NOMO-1 treated with dmso at 0.1 percent for 144 hours (cell line): ENCODE data around the gene HOXC12.

ENCODE experiments used
- DNase-seq: peaks from one replicate; lab custom pipeline; 2025; ENCODE audit not compliant: unreplicated experiment; lab: John Stamatoyannopoulos, UW

HOXC12 gene

DNA sequence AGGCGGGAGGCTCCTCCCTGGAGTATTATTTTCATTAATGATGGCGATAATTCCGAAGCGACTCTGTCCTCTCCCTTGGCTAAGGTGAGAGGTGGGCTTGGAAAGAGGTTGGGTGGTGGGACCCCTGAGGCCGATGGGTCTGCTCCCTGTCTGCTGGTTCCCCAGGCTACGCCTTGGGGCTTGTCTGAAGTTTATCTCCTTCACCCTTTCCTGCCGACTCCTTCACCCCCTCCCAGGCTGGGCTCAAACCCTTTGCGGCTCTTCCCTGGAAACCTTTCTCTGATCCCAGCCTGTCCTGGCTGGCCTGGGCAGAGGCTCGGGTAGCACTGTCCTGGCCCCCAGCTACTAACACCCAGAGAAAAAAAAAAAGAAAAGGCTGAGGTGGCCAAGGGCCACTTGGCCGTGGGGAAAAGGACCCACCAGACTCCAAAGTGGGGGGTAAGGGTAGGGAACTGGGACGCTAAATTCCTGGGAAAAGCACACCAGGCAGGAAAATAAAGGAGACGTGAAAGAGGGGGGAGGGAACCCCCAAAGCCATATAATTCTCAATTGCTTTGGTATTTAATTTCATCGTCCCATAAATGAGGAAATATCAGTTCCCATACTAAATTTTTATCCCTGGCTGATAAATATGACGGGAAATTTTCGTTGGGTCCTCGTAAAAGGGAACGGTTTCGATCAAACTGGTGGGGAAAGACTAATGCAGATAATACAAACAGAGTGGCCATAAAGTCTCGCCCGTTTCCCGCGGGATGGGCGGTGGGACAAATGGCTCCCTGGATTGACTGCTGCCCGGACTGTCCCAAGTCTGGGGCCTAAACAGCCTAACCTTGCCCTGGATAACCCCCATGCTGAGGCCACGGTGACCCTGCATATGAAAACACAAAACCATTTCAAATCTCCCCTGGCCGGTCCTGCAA lies 28.2 kb downstream of the HOXC12 start:
- no peak for DNase-seq

- no peak for DNase-seq
Observed at GRCh38 chr12:53983568-53983949, 28.9 kb downstream of the HOXC12 start.

DNA sequence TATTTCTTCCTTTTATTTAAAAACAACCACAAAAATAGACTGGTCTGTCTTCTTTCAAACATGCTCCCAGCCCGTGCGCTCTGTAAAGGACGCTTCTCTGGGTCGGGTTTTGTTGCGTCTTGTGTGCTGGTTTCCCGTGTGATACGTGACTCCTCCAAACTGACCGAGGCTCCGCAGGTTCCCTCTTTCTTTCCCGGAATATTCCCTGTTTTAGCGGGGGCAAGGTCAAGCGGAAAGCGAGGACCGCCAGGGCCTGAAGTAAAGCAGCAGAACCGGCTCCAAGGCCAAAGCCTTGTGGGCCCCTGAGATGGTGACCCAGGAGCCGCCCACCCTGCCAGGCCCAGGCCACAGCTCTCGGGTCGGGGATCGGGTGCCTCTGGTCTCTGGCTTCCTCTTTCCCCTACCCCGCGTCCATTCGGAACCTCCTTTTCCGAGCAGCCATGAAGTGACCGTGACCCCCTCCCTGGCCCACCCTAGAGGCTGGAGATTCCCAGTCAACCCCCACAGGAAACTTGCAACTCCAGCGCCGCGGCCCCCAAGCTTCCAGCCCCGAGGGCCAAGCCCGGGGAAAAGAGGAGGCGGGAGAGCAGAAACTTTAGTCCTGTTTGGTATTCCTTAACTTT lies 29.4 kb downstream of the HOXC12 start:
- DNase-seq: no peak

- DNase-seq: peak; percentile 72
Observed at GRCh38 chr12:53984901-53985691, 30.4 kb downstream of the HOXC12 start, which contains the start of gene HOXC10. TSS of gene HOXC10 (plus strand) at chr12:53985146. CDS start at chr12:53985260, 114 bp downstream.

GRCh38 chr12:53985692-53985993 lies 30.9 kb downstream of the HOXC12 start:
- no peak for DNase-seq

DNA sequence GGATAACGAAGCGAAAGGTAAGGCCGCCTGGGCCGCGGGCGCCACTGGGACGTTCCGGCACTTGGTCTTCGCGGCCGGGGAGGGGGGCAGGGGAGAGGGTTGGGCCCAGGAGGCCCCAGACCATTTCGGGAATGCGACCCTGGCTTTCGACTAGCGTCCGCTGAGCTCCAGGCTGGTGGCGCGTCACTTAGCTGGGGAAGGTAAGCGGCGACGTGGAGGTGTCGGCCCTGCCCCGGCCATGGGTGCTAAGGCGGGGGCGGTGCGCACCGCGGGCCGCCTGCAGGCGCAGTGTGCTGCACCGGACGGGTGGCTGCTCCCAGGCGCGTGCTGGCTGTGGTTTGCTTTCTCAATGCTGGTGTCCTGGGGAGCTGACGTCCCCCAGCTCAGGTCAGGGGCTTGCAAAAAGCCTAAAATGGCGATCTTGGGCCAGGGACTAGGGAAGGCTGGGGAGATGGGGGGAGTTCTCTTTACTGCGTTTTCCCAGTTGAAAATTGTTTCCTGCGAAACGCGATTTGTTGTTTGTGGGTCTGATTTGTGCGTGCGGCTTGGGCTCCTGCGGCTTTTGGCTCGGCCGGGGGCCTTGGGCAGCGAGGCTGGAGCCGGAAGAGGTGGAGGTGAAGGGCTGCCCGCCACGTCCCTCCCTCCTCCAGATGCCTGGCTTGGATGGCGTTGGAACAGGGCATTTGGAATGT lies 31.4 kb downstream of the HOXC12 start:
- no peak for DNase-seq

GRCh38 chr12:53986686-53987483 lies 32.2 kb downstream of the HOXC12 start:
- no peak for DNase-seq

DNA sequence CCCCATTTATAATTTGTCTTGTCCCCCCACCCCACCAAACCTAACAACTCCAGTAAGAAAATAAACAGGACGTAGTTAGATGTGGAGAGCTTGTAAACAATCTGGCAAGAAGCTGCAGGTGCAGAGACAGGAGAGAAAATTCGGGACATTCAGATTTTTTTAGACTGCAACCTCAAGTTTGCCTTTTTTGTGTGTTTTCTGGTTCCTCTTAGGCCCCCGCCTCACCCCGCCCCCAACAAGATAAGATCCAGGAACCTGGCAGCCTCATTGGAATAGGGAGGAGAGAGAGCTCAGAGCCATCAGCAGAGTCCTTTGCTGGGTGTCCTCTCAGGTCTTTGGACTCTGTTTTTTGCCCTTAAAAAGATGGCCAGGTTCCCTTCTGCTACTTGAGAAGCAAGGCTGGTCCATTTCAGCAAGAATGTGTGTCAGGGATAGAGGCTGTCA lies 33.1 kb downstream of the HOXC12 start:
- no peak for DNase-seq

- DNase-seq: no peak
Observed at GRCh38 chr12:53988541-53989226, 34.0 kb downstream of the HOXC12 start.

- DNase-seq: peak; percentile 29
Observed at GRCh38 chr12:53989227-53990113, 34.8 kb downstream of the HOXC12 start.

GRCh38 chr12:53990311-53991076 lies 35.8 kb downstream of the HOXC12 start:
- DNase-seq: no peak

DNA sequence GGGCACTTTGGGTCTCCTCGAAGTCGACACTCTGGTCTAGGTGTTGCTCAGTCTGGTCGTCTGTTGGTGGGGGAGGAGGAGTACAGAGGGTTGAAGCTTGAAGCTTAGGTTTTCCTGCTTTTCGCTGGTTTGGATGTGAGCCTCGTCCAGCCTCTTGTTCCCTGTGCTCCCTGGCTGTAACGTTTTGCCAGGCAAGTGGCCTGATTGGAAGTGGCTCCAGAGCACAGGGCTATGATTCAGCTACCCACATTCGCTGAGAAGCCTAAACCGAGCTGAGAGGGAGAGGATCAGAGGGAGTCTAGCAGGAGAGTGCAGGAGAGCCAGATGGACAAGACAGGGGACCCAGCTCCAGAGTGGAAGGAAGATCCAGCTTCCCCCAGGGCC lies 36.4 kb downstream of the HOXC12 start:
- DNase-seq: no peak

DNA sequence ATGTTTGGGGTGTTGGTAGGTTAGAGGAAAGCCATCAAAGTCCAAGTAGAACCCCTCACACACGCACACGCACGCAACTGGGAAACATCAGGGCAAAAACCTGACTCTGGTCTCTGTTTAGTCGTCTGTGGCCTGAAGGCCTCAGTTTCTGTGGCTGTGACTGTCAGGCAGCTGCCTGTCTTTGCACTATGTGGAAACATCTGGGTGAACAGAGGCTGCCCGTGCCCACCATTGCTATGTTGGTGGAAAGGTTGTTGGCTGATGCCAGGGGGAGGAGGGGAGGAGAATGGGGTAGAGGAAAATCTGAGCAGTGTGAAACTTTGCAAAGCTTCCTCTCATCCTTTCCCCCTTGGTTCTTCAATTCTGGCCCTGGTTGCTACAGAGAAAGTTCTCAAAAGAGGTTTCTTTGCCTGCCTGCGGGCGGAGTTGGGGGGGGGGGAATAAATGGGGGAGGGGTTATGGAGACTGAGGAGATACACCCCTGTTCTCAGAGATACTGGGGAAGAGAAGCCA lies 37.7 kb downstream of the HOXC12 start:
- no peak for DNase-seq

- no peak for DNase-seq
Observed at GRCh38 chr12:53993162-53994008, 38.7 kb downstream of the HOXC12 start.

DNA sequence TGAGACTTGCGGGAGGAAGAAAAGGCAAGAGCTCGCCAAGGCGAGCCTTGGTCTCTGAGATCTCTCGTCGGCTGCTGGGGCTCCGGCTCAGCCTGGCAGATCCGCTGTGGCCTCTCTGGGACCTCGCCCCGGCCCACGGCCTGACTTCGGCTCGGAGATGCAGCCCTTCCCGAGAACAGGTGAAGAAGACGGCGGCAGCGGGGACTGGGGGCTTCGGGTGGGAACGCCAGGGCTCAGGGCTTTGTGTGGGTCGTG lies 39.2 kb downstream of the HOXC12 start:
- no peak for DNase-seq

- no peak for DNase-seq
Observed at GRCh38 chr12:53994264-53995001, 39.7 kb downstream of the HOXC12 start.

DNA sequence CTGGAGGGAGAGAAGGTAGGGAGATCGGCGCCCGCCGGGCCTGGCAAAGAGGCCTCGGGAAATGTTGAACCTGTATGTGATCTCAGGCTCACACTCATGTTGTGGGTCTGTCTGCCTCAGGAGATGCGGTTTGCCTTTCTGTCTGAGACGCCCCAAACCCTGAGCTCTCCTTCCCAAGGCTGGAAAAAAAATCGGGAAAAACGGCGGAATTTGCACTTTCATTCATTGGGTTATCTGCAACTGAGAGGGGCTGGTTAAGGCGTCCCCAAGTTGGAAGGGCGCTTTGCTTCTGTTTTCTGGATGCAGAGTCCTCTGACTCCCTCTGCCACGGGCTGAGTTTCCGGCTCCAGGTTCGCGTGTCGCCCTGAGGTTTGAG lies 40.3 kb downstream of the HOXC12 start:
- DNase-seq: no peak
